SH-SY5Y (cell line): Measurements from ENCODE around the gene FEV.

Experiments used
- GATA2 ChIP-seq: IDR thresholded peaks from 2 replicates; pipeline ENCODE4 v1.6.1; 2011; ENCODE audit warnings: mild to moderate bottlenecking, low read depth, low read length
- GATA3 ChIP-seq: IDR thresholded peaks from 2 replicates; pipeline ENCODE4 v1.6.1; 2011; ENCODE audit warnings: low read depth, mild to moderate bottlenecking, low read length, moderate library complexity

The FEV gene

DNA sequence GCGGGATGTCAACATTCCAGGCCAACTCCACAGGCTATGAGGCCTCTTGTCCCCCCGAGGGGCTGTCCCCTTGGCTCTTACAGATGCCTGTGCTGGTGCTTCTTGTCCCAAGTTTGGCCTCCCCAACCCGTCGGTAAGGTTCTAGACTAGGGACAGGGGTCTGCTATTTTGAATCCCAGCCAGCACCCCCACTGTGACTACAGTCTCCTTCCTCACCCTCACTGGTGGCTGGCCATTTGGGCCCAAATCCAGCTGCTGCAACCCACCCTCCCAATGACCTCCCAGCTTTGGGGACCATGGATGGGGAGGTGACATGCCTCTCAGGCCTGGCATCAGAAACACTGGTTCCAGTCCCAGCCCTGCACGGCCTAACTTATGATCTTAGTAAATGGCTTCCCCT is 37.6 kb upstream of the FEV start:
- TF ChIP-seq GATA3: no peak
- TF ChIP-seq GATA2: no peak

GRCh38 chr2:219022041-219022440 is 37.1 kb upstream of the FEV start:
- TF ChIP-seq GATA2 (no peak), GATA3 (no peak)

- TF ChIP-seq GATA2 (no peak), GATA3 (no peak)
Measured at GRCh38 chr2:219021591-219021990, 36.6 kb upstream of the FEV start.

DNA sequence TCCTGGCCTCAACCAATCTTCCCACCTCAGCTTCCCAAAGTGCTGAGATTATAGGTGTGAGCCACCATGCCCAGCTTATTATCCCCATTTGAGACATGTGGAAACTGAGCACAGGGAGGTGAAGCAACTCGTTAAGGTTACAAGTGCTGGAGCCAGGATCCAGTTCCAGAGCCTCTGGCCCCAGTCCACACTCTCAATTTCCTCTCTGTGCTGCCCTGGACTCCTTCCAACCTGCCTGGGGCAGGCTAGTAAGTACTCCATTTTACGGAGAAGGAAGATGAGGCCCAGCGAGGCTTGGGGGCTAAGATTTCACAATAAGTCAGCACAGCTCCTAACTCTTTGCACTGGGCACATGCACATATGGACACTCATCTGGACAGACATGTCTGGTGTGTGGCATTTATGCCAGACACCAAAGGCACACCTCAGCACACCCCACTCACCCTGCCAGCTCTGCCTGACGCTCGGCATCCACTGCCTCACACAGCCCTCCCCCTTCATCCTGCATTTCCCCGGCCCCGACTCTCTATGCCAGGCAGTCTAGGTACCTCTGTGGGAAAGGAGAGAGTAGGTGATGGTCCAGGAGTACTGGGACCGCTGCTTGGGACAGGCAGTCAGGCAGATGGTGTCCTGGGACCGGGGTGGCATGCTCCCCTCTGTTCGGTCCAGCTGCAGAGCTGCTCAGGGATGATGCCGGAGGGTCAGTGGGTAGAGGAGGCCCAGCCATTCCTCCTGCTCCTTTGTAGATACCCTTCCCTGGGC is 35.8 kb upstream of the FEV start:
- TF ChIP-seq GATA3 (no peak), GATA2 (no peak)

DNA sequence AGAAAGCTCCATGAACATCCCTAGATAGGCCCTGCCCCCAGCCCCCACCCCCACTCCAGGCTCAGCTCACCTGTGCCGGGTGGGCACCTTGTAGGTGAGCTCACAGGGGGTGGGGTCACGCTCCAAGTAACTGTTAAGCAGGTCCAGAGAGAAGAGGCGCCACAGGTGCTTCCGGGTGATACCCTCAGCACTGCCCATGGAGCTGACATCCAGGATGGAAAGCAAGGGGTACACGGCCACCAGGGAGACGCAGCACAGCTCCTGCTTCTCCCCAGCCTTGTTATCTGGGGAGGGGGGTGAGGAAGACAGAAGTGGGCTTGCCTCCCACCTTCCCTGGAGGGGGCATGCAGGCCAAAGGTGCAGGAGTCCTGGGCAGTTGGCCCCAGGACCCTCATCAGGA is 34.5 kb upstream of the FEV start:
- no peak for TF ChIP-seq GATA2
- no peak for TF ChIP-seq GATA3

DNA sequence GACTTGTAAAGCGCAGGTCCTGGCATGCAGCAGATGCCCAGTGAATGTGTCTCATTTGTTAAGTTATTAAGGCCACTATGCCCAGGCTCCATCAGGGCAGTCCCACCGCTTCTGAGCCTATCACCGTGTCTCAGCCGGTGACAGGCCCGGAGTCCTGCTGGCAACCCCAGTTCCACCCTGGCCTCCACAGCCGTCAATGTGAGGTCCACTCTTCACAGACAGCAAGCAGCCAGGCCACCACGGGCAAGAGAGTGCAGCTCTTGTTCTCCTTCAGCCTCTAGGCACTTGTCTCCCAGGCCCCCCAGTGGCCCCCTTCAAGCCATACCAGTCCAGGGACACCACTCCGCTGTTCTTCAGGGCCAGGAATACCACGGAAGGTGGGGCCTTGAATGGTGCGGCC is 33.7 kb upstream of the FEV start:
- TF ChIP-seq GATA2: no peak
- TF ChIP-seq GATA3: no peak

DNA sequence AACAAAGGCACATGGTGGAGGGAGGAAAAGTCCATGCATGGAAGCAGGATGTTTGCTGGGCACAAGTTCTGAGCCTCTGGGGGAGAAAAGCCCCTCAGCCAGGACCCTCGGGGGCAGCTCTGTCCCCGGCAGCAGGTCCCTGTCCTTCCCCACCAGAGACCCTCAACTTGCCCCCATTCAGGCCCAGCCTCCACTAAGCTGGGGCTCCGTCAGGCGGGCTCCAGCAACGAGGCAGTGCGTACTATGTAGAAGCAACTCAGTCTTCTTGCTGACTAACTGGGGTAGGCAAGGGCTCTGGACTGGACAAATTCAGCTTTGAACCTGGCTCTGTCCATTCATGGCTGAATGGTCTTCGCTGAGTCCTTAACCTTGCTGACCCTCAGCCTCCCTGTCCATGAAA is 33.3 kb upstream of the FEV start:
- TF ChIP-seq GATA2: no peak
- TF ChIP-seq GATA3: no peak

DNA sequence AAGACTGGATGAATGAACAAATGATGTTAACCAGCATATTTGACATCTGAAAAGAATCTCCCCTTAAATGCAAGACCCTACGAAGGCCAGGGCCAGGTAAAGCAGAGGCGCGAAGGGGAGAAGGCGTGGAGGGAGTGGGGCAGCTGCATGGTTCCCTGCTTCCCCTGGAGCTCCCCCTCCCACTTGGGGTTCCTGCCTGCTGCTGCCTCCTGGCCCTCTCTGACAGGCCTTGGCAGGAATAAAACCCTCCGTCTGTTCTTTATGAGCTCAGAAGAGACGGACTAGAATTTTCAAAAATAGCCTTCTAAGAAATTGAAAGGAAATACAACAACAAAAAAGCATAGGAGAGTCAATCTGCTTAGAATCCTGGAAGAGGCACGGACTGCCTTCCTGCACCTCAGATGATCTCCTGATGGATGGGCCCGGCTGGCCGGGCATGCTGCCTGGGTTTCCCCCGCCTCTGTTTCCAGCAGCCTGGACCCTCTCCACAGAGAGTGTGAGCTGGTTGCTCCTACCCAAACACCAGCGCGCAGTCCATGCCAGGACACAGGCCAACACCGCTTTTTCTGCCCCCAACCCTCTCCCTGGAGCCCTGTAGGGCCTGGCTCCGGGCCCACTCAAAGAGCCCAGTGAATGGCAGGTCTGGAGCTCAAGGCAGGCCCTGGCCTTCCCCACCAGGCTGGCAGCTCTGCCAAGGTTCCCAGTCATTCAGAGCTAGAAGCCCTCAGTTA is 32.4 kb upstream of the FEV start:
- TF ChIP-seq GATA3: no peak
- no peak for TF ChIP-seq GATA2

DNA sequence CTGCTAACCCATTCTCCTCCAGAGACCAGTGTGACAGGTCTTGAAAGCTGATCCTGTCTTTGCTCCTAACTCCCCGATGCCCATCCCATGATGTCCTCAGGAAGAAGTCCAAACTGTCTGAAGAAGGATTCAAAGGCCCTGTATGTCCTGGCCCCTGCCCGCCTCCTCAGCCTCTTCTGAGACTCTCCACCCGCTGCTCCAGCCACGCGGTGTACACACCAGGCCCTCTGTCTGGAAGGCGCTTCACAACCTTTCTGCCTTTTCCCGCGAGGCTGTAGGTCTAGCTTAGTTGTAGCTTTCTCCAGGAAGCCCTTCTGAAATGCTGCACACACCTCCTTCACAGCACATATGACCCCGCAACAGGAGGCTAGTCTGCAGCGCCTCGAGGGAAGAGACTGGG is 31.7 kb upstream of the FEV start:
- TF ChIP-seq GATA2 (no peak), GATA3 (no peak)

DNA sequence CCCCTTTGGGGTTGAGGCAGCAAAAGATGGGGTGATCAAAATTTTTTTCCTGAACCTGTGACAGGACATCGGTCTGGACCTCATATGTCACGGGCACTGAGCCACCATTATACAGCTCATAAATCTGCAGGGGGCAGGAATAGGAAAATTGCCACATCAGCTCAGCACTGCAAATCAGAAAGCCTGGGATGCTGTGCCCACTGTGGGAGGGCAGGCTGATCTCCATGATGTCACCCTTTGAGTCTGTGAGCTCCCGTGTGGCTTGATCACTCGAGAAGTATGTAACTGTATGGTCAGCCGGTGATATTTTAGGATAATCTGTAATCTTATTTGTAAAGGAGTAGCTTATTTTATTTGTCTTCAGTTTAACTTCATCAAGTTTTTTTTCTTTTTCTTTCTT is 25.9 kb upstream of the FEV start:
- no peak for TF ChIP-seq GATA2
- TF ChIP-seq GATA3: no peak

GRCh38 chr2:219010162-219010756 is 25.3 kb upstream of the FEV start:
- TF ChIP-seq GATA2: no peak
- no peak for TF ChIP-seq GATA3

- no peak for TF ChIP-seq GATA3
- no peak for TF ChIP-seq GATA2
Measured at GRCh38 chr2:219009294-219009693, 24.3 kb upstream of the FEV start.

GRCh38 chr2:219003979-219004378 is 19.0 kb upstream of the FEV start:
- TF ChIP-seq GATA3 (no peak), GATA2 (no peak)

GRCh38 chr2:219003267-219003634 is 18.3 kb upstream of the FEV start:
- TF ChIP-seq GATA2: no peak
- TF ChIP-seq GATA3: no peak
